Fibroblast of pulmonary artery (primary cell): ENCODE data around the gene PGLYRP4.
"Not testable (repeated sequence)": the region's sequence is repeated elsewhere in the genome, so short reads cannot be mapped to it uniquely, and the experiment has no call there.

Experiments
- DNase-seq: peaks from one replicate; pipeline ENCODE4 v3.0.0-alpha.2; 2010; ENCODE audit warnings: low read depth
- H3K4me3 ChIP-seq: replicated peaks from 2 replicates; pipeline ENCODE4 v1.5.1; 2011; ENCODE audit warnings: low read depth, mild to moderate bottlenecking, control low read depth, low read length, moderate library complexity
- TF ChIP-seq, protein P1 (sequence below): IDR thresholded peaks from 2 replicates; pipeline ENCODE4 v1.5.1; 2011; ENCODE audit warnings: mild to moderate bottlenecking, control low read depth, low read length, inconsistent platforms; ENCODE audit errors: missing control alignments

The PGLYRP4 gene

DNA sequence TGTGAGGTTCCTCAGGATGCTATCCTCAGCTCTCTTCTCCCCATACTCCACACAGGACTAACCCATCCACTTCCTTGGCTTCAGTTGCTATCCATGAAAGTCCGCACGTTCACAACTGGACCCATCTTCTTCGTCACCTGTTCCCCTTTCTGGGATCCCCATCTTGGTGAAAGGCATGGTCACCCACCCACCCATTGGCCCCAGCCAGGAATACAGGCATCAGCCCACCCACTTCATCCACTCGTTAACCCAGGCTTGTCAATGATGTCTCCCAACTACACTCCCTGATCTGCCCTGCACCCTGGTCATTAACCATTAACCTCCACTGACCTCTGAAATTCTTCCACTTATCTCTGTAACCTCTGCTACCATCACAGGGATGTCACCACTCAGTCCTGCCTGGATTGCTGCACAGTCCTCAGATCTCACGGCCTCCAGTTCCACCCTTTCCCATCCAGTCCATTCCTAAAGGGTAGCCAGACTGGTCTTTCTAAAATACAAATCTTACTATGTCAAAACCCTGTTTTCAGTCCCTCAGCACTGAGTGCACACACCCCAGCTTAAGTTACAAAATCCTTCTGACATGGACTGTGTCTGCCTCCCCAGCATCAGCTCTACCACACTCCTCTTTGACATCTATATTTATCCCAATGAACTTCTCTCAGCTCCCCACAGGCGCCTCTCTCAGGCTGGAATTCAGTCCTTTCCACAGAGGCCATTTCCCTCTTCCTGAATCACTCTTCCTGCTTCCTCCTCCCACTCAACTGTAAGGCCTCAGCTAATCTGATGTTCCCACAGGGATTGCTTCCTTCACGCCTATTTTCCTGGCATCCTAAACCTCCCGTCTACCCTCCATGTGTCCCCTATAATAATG is 10.4 kb downstream of the PGLYRP4 start:
- no peak overlapping the region for H3K4me3 ChIP-seq
- DNase-seq = no peak
- TF ChIP-seq, protein P1, sequence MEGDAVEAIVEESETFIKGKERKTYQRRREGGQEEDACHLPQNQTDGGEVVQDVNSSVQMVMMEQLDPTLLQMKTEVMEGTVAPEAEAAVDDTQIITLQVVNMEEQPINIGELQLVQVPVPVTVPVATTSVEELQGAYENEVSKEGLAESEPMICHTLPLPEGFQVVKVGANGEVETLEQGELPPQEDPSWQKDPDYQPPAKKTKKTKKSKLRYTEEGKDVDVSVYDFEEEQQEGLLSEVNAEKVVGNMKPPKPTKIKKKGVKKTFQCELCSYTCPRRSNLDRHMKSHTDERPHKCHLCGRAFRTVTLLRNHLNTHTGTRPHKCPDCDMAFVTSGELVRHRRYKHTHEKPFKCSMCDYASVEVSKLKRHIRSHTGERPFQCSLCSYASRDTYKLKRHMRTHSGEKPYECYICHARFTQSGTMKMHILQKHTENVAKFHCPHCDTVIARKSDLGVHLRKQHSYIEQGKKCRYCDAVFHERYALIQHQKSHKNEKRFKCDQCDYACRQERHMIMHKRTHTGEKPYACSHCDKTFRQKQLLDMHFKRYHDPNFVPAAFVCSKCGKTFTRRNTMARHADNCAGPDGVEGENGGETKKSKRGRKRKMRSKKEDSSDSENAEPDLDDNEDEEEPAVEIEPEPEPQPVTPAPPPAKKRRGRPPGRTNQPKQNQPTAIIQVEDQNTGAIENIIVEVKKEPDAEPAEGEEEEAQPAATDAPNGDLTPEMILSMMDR = no peak

DNA sequence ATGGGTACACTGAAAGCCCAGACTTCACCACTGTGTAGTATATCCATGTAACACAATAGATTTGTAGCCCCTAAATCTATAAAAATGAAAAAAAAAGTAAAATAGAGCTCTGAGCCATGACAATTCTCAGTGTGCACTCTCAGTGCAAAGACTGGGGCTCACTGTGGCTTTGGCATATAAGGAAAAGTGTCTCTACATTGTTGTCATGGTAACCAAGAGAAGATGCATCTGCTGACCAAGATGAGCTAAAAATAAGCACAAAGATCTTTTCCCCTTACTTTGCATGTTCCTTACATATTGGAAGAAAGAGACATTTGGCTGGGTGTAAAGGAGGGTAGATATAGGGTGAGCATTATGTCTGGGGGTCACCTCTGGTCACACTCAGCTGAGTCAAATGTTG is 12.0 kb downstream of the PGLYRP4 start:
- no peak for DNase-seq
- TF ChIP-seq, protein P1 = no peak

DNA sequence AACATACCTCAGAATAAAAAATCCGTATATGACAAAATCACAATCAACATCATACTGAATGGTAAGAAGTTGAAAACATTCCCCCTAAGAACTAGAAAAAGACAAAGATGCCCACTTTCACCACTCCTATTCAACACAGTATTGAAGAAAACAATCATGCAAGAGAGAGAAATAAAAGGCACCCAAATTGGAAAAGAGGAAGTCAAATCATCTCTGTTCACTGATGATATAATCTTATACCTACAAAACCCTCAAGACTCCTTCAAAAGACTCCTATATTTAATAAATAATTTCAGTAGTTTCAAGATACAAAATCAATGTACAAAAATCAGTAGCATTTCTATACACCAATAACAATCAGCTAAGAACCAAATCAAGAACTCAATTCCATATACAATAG is 14.7 kb downstream of the PGLYRP4 start:
- no peak for DNase-seq
- no peak overlapping the region for H3K4me3 ChIP-seq
- TF ChIP-seq, protein P1 = no peak

More for the DNA sequence above, 12.0 kb downstream of the PGLYRP4 start:
- H3K4me3 ChIP-seq = no peak overlapping the region

DNA sequence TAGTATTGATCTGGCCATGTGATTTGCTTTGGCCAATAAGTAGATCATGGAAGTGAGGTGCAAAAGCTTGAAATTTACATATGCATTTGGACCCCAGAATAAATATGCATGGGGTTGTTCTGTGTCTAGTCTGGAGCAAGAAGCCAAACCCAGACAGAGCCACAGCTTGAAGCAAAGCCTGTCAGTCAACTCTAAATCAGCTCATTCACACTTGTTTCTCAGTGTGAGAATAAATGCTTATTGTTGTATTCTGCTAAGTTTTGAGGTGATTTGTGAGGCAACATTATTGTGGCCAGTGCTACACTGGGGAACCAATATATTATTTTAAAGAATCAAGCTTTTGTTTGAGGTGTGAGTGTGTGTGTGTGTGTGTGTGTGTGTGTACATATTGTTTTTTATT is 23.7 kb downstream of the PGLYRP4 start:
- TF ChIP-seq, protein P1 = no peak
- no peak overlapping the region for H3K4me3 ChIP-seq
- DNase-seq = no peak

DNA sequence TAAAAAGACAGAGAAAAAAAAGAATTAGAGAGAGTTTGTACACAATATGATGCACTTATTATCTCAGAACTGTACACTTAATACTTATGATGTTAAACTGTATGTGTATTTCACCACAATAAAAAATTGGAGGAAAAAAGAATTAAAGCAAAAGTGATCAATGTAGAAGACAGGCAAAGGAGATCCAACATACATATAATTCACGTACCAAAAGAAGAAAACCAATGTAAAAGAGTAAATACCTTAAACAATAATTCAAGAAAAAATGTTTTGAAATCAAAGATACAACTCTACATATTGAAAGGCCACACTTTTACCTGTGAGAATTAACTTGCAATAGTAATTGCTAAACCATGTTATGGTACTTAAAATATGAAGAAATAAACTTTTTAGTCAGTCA is 26.1 kb downstream of the PGLYRP4 start:
- no peak for DNase-seq
- TF ChIP-seq, protein P1 = no peak
- no peak overlapping the region for H3K4me3 ChIP-seq

DNA sequence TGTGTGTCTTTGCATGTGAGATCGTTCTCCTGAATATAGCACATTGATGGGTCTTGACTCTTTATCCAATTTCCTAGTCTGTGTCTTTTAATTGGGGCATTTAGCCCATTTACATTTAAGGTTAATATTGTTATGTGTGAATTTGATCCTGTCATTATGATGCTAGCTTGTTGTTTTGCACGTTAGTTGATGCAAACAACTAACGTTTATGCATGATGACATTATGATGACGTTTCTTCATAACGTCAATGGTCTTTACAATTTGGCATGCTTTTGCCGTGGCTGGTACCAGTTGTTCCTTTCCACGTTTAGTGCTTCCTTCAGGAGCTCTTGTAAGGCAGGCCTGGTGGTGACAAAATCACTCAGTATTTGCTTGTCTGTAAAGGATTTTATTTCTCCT is 30.5 kb downstream of the PGLYRP4 start:
- not testable (repeated sequence) for DNase-seq, H3K4me3 ChIP-seq

DNA sequence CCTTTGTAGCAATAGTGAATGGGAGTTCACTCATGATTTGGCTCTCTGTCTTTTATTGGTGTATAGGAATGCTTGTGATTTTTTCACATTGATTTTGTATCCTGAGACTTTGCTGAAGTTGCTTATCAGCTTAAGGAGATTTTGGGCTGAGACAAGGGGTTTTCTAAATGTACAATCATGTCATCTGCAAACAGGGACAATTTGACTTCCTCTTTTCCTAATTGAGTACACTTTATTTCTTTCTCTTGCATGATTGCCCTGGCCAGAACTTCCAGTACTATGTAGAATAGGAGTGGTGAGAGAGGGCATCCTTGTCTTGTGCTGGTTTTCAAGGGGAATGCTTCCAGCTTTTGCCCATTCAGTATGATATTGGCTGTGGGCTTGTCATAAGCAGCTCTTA is 32.6 kb downstream of the PGLYRP4 start:
- H3K4me3 ChIP-seq, DNase-seq: not testable (repeated sequence)

DNA sequence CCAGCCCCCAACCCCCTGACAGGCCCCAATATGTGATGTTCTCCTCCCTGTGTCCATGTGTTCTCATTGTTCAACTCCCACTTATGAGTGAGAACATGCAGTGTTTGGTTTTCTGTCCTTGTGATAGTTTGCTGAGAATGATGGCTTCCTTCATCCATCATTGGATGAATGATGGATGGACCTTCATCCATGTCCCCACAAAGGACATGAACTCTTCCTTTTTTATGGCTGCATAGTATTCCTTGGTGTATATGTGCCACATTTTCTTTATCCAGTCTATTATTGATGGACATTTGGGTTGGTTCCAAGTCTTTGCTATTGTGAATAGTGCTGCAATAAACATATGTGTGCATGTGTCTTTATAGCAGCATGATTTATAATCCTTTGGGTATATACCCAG is 34.3 kb downstream of the PGLYRP4 start:
- not testable (repeated sequence) for H3K4me3 ChIP-seq, DNase-seq
